PC-9 (cell line): Measurements from ENCODE around the gene NMUR1.

Experiments used
- EZH2 ChIP-seq: fragments of 200-600 bp; sonication (generic); IDR thresholded peaks from 2 replicates; pipeline ENCODE4 v1.8.0; 2017; ENCODE audit warnings: antibody characterized with exemption, low read depth
- TF ChIP-seq, protein P1 (sequence below): fragments of 200-600 bp; sonication (generic); conservative IDR thresholded peaks from 2 replicates; pipeline ENCODE4 v1.6.1; 2017; ENCODE audit warnings: mixed run types, antibody characterized with exemption, mild to moderate bottlenecking, moderate library complexity

DNA sequence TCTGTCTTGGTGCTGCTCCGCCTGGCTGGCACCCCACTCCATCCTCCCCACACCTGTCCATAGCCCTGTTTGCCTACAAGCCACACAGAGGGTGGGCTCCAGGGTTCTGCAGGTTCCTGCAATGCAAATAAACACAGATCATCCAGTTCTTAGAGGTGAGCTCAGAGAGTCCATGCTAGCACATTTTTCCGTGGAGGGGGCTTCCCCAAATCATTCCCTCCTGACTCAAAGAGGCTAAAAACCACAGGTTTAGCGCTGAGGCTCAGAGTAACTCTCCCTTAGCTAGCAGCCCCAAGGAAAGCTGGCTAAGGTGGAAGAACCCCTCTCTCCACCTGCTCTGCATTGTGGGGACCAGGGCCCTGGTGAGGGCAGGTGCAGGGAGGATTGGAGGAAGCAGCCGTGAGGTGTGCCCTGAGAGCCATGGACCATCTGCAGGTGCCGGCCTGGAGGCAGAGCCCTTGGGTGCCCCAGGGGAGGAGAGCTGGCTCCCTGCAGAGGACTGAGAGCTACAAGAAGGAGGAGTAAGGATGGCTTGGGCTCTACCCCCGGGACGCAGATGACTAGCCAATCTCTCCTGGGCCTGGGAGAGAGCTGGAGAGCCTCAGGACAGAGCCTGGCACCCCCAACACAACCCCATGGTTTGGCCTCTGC, 38.7 kb upstream of the NMUR1 start:
- TF ChIP-seq, protein P1, sequence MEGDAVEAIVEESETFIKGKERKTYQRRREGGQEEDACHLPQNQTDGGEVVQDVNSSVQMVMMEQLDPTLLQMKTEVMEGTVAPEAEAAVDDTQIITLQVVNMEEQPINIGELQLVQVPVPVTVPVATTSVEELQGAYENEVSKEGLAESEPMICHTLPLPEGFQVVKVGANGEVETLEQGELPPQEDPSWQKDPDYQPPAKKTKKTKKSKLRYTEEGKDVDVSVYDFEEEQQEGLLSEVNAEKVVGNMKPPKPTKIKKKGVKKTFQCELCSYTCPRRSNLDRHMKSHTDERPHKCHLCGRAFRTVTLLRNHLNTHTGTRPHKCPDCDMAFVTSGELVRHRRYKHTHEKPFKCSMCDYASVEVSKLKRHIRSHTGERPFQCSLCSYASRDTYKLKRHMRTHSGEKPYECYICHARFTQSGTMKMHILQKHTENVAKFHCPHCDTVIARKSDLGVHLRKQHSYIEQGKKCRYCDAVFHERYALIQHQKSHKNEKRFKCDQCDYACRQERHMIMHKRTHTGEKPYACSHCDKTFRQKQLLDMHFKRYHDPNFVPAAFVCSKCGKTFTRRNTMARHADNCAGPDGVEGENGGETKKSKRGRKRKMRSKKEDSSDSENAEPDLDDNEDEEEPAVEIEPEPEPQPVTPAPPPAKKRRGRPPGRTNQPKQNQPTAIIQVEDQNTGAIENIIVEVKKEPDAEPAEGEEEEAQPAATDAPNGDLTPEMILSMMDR, result no peak
- no peak for TF ChIP-seq EZH2
